Effector memory CD8-positive, alpha-beta T cell (primary cell): ENCODE data around the gene WNK2.
"Not testable (repeated sequence)": the region's sequence is repeated elsewhere in the genome, so short reads cannot be mapped to it uniquely, and the experiment has no call there.

Experiments used
- ATAC-seq: fragments of 150-1000 bp; cut with Tn5 transposase; replicated peaks from 2 replicates; pipeline ENCODE4 v1.10.0; 2021; ENCODE audit warnings: mild to moderate bottlenecking, moderate library complexity
- DNase-seq, 3 experiments: peaks; one replicate each; pipeline ENCODE4 v3.0.0; 2021
- H3K27ac Mint-ChIP-seq, 2 donors: one replicate each; pipeline ENCODE4 v1.8.0; 2022; ENCODE audit warnings: mild to moderate bottlenecking in 2 of 2, mixed read lengths in 2 of 2, moderate library complexity in 2 of 2
- H3K27me3 Mint-ChIP-seq, 2 donors: one replicate each; pipeline ENCODE4 v1.8.0; 2022; ENCODE audit warnings: mixed read lengths in 2 of 2
- H3K36me3 Mint-ChIP-seq: one replicate; pipeline ENCODE4 v1.8.0; 2022; ENCODE audit warnings: mild to moderate bottlenecking, moderate library complexity, mixed read lengths; ENCODE audit not compliant: insufficient read depth
- H3K4me1 Mint-ChIP-seq, 2 donors: one replicate each; pipeline ENCODE4 v1.8.0; 2022; ENCODE audit warnings: low read depth in 2 of 2, mixed read lengths in 2 of 2
- H3K4me3 Mint-ChIP-seq, 2 donors: one replicate each; pipeline ENCODE4 v1.8.0; 2022; ENCODE audit warnings: mild to moderate bottlenecking in 2 of 2, mixed read lengths in 2 of 2, moderate library complexity in 2 of 2
- H3K9me3 Mint-ChIP-seq, 2 donors: one replicate each; pipeline ENCODE4 v1.8.0; 2022; ENCODE audit warnings: mixed read lengths in 2 of 2

WNK2 gene

GRCh38 chr9:93321220-93321610, 137.3 kb downstream of the WNK2 start:
- H3K27ac Mint-ChIP-seq = no peak overlapping the region
- peaks cover 42 to 90% of the 10 kb centered on the region in 2 donors for H3K27me3 Mint-ChIP-seq
- peaks cover 6 to 10% of the 10 kb centered on the region in 2 donors for H3K4me1 Mint-ChIP-seq
- ATAC-seq = no peak
- H3K4me3 Mint-ChIP-seq = no peak overlapping the region
- no peaks in the 10 kb centered on the region for H3K9me3 Mint-ChIP-seq
- no peak for DNase-seq
- peaks cover 3% of the 10 kb centered on the region for H3K36me3 Mint-ChIP-seq

GRCh38 chr9:93323446-93323954, 139.6 kb downstream of the WNK2 start:
- ATAC-seq, H3K36me3 Mint-ChIP-seq, H3K4me3 Mint-ChIP-seq, H3K4me1 Mint-ChIP-seq, H3K9me3 Mint-ChIP-seq, DNase-seq, H3K27ac Mint-ChIP-seq: not testable (repeated sequence)
- peaks cover 31 to 81% of the 10 kb centered on the region in 2 donors for H3K27me3 Mint-ChIP-seq

GRCh38 chr9:93324191-93324834, 140.4 kb downstream of the WNK2 start:
- H3K9me3 Mint-ChIP-seq = no peaks in the 10 kb centered on the region
- no peak overlapping the region for H3K4me3 Mint-ChIP-seq
- ATAC-seq (no peak), DNase-seq (no peak)
- no peaks in the 10 kb centered on the region for H3K4me1 Mint-ChIP-seq
- peaks cover 3% of the 10 kb centered on the region for H3K36me3 Mint-ChIP-seq
- H3K27me3 Mint-ChIP-seq = peaks cover 24 to 74% of the 10 kb centered on the region in 2 donors
- no peak overlapping the region for H3K27ac Mint-ChIP-seq

GRCh38 chr9:93325307-93326035, 141.5 kb downstream of the WNK2 start:
- Mint-ChIP-seq H3K4me1 (no peaks in the 10 kb centered on the region), H3K9me3 (no peaks in the 10 kb centered on the region), H3K27me3 (peaks cover 24 to 70% of the 10 kb centered on the region in 2 donors), H3K4me3 (no peak overlapping the region), H3K27ac (no peak overlapping the region), H3K36me3 (peaks cover 3% of the 10 kb centered on the region)
- DNase-seq (no peak), ATAC-seq (no peak)

- H3K27ac Mint-ChIP-seq = no peak overlapping the region
These were observed 142.1 kb downstream of the WNK2 start for GRCh38 chr9:93326056-93326455.

GRCh38 chr9:93326654-93327053, 142.7 kb downstream of the WNK2 start:
- H3K27me3 Mint-ChIP-seq = peaks cover 15 to 59% of the 10 kb centered on the region in 2 donors
- no peaks in the 10 kb centered on the region for H3K9me3 Mint-ChIP-seq
- no peak overlapping the region for H3K27ac Mint-ChIP-seq
- ATAC-seq (no peak), DNase-seq (no peak)
- peaks cover 3% of the 10 kb centered on the region for H3K36me3 Mint-ChIP-seq
- no peaks in the 10 kb centered on the region for H3K4me1 Mint-ChIP-seq
- H3K4me3 Mint-ChIP-seq = no peak overlapping the region

More at GRCh38 chr9:93326056-93326455, 142.1 kb downstream of the WNK2 start:
- Mint-ChIP-seq H3K4me1 (no peaks in the 10 kb centered on the region), H3K27me3 (peaks cover 21 to 64% of the 10 kb centered on the region in 2 donors), H3K36me3 (peaks cover 3% of the 10 kb centered on the region), H3K4me3 (no peak overlapping the region), H3K9me3 (no peaks in the 10 kb centered on the region)
- ATAC-seq (no peak), DNase-seq (no peak)

GRCh38 chr9:93329629-93330280, 145.8 kb downstream of the WNK2 start:
- no peak overlapping the region for H3K4me3 Mint-ChIP-seq
- H3K27ac Mint-ChIP-seq = no peak overlapping the region
- H3K36me3 Mint-ChIP-seq = no peaks in the 10 kb centered on the region
- ATAC-seq (no peak), DNase-seq (no peak)
- peaks cover 3 to 6% of the 10 kb centered on the region in 2 donors for H3K9me3 Mint-ChIP-seq
- H3K27me3 Mint-ChIP-seq = peaks cover 19 to 53% of the 10 kb centered on the region in 2 donors
- H3K4me1 Mint-ChIP-seq = no peaks in the 10 kb centered on the region

GRCh38 chr9:93332317-93332716, 148.4 kb downstream of the WNK2 start:
- H3K27ac Mint-ChIP-seq = no peak overlapping the region
- H3K9me3 Mint-ChIP-seq = peaks cover 3 to 7% of the 10 kb centered on the region in 2 donors
- ATAC-seq = no peak
- H3K27me3 Mint-ChIP-seq = peaks cover 15 to 43% of the 10 kb centered on the region in 2 donors
- H3K4me3 Mint-ChIP-seq = no peak overlapping the region
- no peaks in the 10 kb centered on the region for H3K36me3 Mint-ChIP-seq
- H3K4me1 Mint-ChIP-seq = no peaks in the 10 kb centered on the region
- no peak for DNase-seq

GRCh38 chr9:93336720-93337119, 152.8 kb downstream of the WNK2 start:
- ATAC-seq (no peak), DNase-seq (no peak)
- peaks cover 28 to 66% of the 10 kb centered on the region in 2 donors for H3K27me3 Mint-ChIP-seq
- no peak overlapping the region for H3K27ac Mint-ChIP-seq
- H3K4me1 Mint-ChIP-seq = no peaks in the 10 kb centered on the region
- no peaks in the 10 kb centered on the region for H3K36me3 Mint-ChIP-seq
- no peak overlapping the region for H3K4me3 Mint-ChIP-seq
- peaks cover 8 to 15% of the 10 kb centered on the region in 2 donors for H3K9me3 Mint-ChIP-seq

GRCh38 chr9:93338196-93338595, 154.3 kb downstream of the WNK2 start:
- not testable (repeated sequence) for DNase-seq, H3K27ac Mint-ChIP-seq, H3K9me3 Mint-ChIP-seq, H3K4me1 Mint-ChIP-seq, ATAC-seq, H3K36me3 Mint-ChIP-seq, H3K4me3 Mint-ChIP-seq
- H3K27me3 Mint-ChIP-seq = peaks cover 26 to 67% of the 10 kb centered on the region in 2 donors

- ATAC-seq = no peak
- Mint-ChIP-seq H3K4me3 (no peak overlapping the region), H3K27me3 (peaks cover 38 to 77% of the 10 kb centered on the region in 2 donors)
These were observed 156.2 kb downstream of the WNK2 start for GRCh38 chr9:93340091-93340490.

GRCh38 chr9:93341820-93342219, 157.9 kb downstream of the WNK2 start:
- not testable (repeated sequence) for DNase-seq, H3K9me3 Mint-ChIP-seq, H3K4me3 Mint-ChIP-seq, H3K4me1 Mint-ChIP-seq, ATAC-seq, H3K36me3 Mint-ChIP-seq, H3K27ac Mint-ChIP-seq
- H3K27me3 Mint-ChIP-seq = peaks cover 48 to 86% of the 10 kb centered on the region in 2 donors

More at GRCh38 chr9:93340091-93340490, 156.2 kb downstream of the WNK2 start:
- Mint-ChIP-seq H3K4me1 (no peaks in the 10 kb centered on the region), H3K27ac (no peak overlapping the region), H3K36me3 (no peaks in the 10 kb centered on the region), H3K9me3 (peaks cover 5 to 8% of the 10 kb centered on the region in 2 donors)
- DNase-seq = no peak

GRCh38 chr9:93342428-93342827, 158.5 kb downstream of the WNK2 start:
- not testable (repeated sequence) for H3K4me3 Mint-ChIP-seq, H3K9me3 Mint-ChIP-seq, H3K27ac Mint-ChIP-seq, DNase-seq, H3K36me3 Mint-ChIP-seq, ATAC-seq, H3K4me1 Mint-ChIP-seq
- H3K27me3 Mint-ChIP-seq = peaks cover 51 to 84% of the 10 kb centered on the region in 2 donors
